WTC11 (cell line): ENCODE measurements around the gene ROBO2.

Experiments used
- ATF1 ChIP-seq: sonication (generic); formaldehyde crosslinking; IDR thresholded peaks from 2 replicates; pipeline ENCODE4 v1.8.1; 2023; ENCODE audit warnings: mild to moderate bottlenecking, moderate library complexity, missing genetic modification reagents
- CREB1 ChIP-seq: sonication (generic); formaldehyde crosslinking; IDR thresholded peaks from 2 replicates; pipeline ENCODE4 v1.8.0; 2023; ENCODE audit warnings: mild to moderate bottlenecking, missing genetic modification reagents
- CREM ChIP-seq: sonication (generic); formaldehyde crosslinking; IDR thresholded peaks from 2 replicates; pipeline ENCODE4 v1.8.1; 2022; ENCODE audit warnings: mild to moderate bottlenecking, missing genetic modification reagents, moderate library complexity
- EMX1 ChIP-seq: fragments of 250-450 bp; sonication (Bioruptor Pico); IDR thresholded peaks from 2 replicates; pipeline ENCODE4 v1.8.0; 2021; ENCODE audit warnings: mild to moderate bottlenecking
- ESRRA ChIP-seq: sonication (generic); formaldehyde crosslinking; IDR thresholded peaks from 2 replicates; pipeline ENCODE4 v1.8.1; 2022; ENCODE audit warnings: mild to moderate bottlenecking, missing genetic modification reagents, borderline replicate concordance
- JUN ChIP-seq: sonication (generic); formaldehyde crosslinking; IDR thresholded peaks from 2 replicates; pipeline ENCODE4 v1.8.0; 2023; ENCODE audit warnings: mild to moderate bottlenecking, missing genetic modification reagents
- NFYB ChIP-seq: sonication (generic); formaldehyde crosslinking; conservative IDR thresholded peaks from 2 replicates; pipeline ENCODE4 v1.8.0; 2022; ENCODE audit warnings: low read depth, missing genetic modification reagents
- NR2C2 ChIP-seq: sonication (generic); formaldehyde crosslinking; IDR thresholded peaks from 2 replicates; pipeline ENCODE4 v1.8.0; 2022; ENCODE audit warnings: mild to moderate bottlenecking, missing genetic modification reagents
- ZNF121 ChIP-seq: sonication (generic); formaldehyde crosslinking; IDR thresholded peaks from 2 replicates; pipeline ENCODE4 v1.8.0; 2023; ENCODE audit warnings: missing genetic modification reagents
- TF ChIP-seq, protein P1 (sequence below): sonication (generic); formaldehyde crosslinking; conservative IDR thresholded peaks from 2 replicates; pipeline ENCODE4 v1.8.1; 2022; ENCODE audit warnings: mild to moderate bottlenecking, missing genetic modification reagents
- TF ChIP-seq, protein P2 (sequence below): fragments of 200-600 bp; IDR thresholded peaks from 2 replicates; pipeline ENCODE4 v1.8.0; 2022; ENCODE audit warnings: antibody characterized with exemption
- TF ChIP-seq, protein P3 (sequence below): sonication (generic); formaldehyde crosslinking; IDR thresholded peaks from 2 replicates; pipeline ENCODE4 v1.8.1; 2022; ENCODE audit warnings: low read depth, missing genetic modification reagents, borderline replicate concordance
- TF ChIP-seq, protein P4 (sequence below): sonication (generic); formaldehyde crosslinking; IDR thresholded peaks from 2 replicates; pipeline ENCODE4 v1.8.1; 2023; ENCODE audit warnings: mild to moderate bottlenecking, missing genetic modification reagents, borderline replicate concordance

DNA sequence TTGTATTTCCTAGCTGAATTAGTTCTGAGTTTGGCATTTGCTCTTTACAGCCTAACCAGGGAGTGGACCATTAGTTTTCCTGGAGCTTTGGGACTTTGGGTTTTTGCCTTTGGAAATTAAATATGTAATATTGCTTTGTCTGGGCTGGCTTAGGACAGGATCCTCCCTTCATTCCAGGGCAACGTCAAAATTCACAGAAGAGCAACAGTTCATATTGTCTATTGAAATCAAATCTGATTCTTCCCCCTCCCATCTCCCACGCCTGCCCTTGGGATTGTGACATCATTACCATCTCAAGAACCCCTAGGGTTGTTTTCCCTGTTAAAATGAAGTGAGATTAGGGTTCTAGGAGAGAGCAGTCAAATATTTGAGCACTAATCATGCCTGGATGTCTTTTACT, 194.1 kb downstream of the ROBO2 start:
- TF ChIP-seq EMX1 (CRISPR knock-in tag) (no peak), CREM (CRISPR knock-in tag) (no peak), CREB1 (CRISPR knock-in tag) (no peak), NR2C2 (CRISPR knock-in tag) (no peak), JUN (CRISPR knock-in tag) (no peak), ZNF121 (no peak), NFYB (CRISPR knock-in tag) (no peak), ATF1 (no peak), ESRRA (CRISPR knock-in tag) (no peak)
- TF ChIP-seq, protein P1, sequence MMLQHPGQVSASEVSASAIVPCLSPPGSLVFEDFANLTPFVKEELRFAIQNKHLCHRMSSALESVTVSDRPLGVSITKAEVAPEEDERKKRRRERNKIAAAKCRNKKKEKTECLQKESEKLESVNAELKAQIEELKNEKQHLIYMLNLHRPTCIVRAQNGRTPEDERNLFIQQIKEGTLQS (CRISPR knock-in tag): no peak
- TF ChIP-seq, protein P2, sequence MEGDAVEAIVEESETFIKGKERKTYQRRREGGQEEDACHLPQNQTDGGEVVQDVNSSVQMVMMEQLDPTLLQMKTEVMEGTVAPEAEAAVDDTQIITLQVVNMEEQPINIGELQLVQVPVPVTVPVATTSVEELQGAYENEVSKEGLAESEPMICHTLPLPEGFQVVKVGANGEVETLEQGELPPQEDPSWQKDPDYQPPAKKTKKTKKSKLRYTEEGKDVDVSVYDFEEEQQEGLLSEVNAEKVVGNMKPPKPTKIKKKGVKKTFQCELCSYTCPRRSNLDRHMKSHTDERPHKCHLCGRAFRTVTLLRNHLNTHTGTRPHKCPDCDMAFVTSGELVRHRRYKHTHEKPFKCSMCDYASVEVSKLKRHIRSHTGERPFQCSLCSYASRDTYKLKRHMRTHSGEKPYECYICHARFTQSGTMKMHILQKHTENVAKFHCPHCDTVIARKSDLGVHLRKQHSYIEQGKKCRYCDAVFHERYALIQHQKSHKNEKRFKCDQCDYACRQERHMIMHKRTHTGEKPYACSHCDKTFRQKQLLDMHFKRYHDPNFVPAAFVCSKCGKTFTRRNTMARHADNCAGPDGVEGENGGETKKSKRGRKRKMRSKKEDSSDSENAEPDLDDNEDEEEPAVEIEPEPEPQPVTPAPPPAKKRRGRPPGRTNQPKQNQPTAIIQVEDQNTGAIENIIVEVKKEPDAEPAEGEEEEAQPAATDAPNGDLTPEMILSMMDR: no peak
- TF ChIP-seq, protein P3, sequence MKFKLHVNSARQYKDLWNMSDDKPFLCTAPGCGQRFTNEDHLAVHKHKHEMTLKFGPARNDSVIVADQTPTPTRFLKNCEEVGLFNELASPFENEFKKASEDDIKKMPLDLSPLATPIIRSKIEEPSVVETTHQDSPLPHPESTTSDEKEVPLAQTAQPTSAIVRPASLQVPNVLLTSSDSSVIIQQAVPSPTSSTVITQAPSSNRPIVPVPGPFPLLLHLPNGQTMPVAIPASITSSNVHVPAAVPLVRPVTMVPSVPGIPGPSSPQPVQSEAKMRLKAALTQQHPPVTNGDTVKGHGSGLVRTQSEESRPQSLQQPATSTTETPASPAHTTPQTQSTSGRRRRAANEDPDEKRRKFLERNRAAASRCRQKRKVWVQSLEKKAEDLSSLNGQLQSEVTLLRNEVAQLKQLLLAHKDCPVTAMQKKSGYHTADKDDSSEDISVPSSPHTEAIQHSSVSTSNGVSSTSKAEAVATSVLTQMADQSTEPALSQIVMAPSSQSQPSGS (CRISPR knock-in tag): no peak
- TF ChIP-seq, protein P4, sequence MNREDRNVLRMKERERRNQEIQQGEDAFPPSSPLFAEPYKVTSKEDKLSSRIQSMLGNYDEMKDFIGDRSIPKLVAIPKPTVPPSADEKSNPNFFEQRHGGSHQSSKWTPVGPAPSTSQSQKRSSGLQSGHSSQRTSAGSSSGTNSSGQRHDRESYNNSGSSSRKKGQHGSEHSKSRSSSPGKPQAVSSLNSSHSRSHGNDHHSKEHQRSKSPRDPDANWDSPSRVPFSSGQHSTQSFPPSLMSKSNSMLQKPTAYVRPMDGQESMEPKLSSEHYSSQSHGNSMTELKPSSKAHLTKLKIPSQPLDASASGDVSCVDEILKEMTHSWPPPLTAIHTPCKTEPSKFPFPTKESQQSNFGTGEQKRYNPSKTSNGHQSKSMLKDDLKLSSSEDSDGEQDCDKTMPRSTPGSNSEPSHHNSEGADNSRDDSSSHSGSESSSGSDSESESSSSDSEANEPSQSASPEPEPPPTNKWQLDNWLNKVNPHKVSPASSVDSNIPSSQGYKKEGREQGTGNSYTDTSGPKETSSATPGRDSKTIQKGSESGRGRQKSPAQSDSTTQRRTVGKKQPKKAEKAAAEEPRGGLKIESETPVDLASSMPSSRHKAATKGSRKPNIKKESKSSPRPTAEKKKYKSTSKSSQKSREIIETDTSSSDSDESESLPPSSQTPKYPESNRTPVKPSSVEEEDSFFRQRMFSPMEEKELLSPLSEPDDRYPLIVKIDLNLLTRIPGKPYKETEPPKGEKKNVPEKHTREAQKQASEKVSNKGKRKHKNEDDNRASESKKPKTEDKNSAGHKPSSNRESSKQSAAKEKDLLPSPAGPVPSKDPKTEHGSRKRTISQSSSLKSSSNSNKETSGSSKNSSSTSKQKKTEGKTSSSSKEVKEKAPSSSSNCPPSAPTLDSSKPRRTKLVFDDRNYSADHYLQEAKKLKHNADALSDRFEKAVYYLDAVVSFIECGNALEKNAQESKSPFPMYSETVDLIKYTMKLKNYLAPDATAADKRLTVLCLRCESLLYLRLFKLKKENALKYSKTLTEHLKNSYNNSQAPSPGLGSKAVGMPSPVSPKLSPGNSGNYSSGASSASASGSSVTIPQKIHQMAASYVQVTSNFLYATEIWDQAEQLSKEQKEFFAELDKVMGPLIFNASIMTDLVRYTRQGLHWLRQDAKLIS (CRISPR knock-in tag): no peak
